Osteoblast (primary cell): ENCODE measurements around the gene AGBL1. TPM values are rescaled to one million over a fixed set of nuclear protein-coding genes. Genes with fewer than 3 reads are reported as not detected.

Experiments
- DNase-seq: peaks from one replicate; pipeline ENCODE4 v3.0.0; 2011; ENCODE audit warnings: low spot score, mixed read lengths; ENCODE audit not compliant: insufficient read length; ENCODE audit errors: missing footprints
- H2AFZ ChIP-seq: 2 replicates; pipeline ENCODE4 v1.6.0; 2011; ENCODE audit warnings: mild to moderate bottlenecking, low read length
- H3K27ac ChIP-seq: 2 replicates; pipeline ENCODE4 v1.5.1; 2011; ENCODE audit warnings: mild to moderate bottlenecking, low read depth, low read length, moderate library complexity
- H3K27me3 ChIP-seq: 2 replicates; pipeline ENCODE4 v1.6.0; 2012; ENCODE audit warnings: mild to moderate bottlenecking, control low read depth, inconsistent platforms, low read length, moderate library complexity; ENCODE audit not compliant: insufficient read depth
- H3K36me3 ChIP-seq: 2 replicates; pipeline ENCODE4 v1.5.1; 2011; ENCODE audit warnings: mild to moderate bottlenecking, low read length, control low read depth, moderate library complexity; ENCODE audit not compliant: insufficient read depth
- H3K4me1 ChIP-seq: 2 replicates; pipeline ENCODE4 v1.5.1; 2011; ENCODE audit warnings: mild to moderate bottlenecking, low read length, control low read depth, moderate library complexity; ENCODE audit not compliant: insufficient read depth
- H3K4me2 ChIP-seq: 2 replicates; pipeline ENCODE4 v1.6.0; 2011; ENCODE audit warnings: mild to moderate bottlenecking, low read length; ENCODE audit not compliant: insufficient read depth
- H3K4me3 ChIP-seq: fragments of 200-600 bp; sonication (generic); 3 replicates; pipeline ENCODE4 v1.5.1; 2012; ENCODE audit warnings: mild to moderate bottlenecking, low read length, inconsistent platforms; ENCODE audit not compliant: insufficient read depth
- H3K79me2 ChIP-seq: 2 replicates; pipeline ENCODE4 v1.6.0; 2012; ENCODE audit warnings: mild to moderate bottlenecking, low read length, control low read depth, inconsistent platforms; ENCODE audit not compliant: insufficient read depth
- H3K9me3 ChIP-seq: 2 replicates; pipeline ENCODE4 v1.5.1; 2011; ENCODE audit warnings: low read depth, low read length, control low read depth
- H4K20me1 ChIP-seq: 2 replicates; pipeline ENCODE4 v1.6.0; 2012; ENCODE audit warnings: mild to moderate bottlenecking, low read length, control low read depth; ENCODE audit not compliant: insufficient read depth
- CTCF ChIP-seq: IDR thresholded peaks from 2 replicates; pipeline ENCODE4 v1.5.1; 2011; ENCODE audit warnings: mild to moderate bottlenecking, low read depth, low read length, moderate library complexity; ENCODE audit errors: extremely low read depth
- total RNA-seq: library from RNA; depleted of rRNA; stranded (reverse); fragments of >200 nt; gene quantifications from 2 replicates; pipeline ENCODE4 v1.2.3, GENCODE V29; 2012

Gene AGBL1
- total RNA-seq, 1 donor: not detected

GRCh38 chr15:86061581-86061980, 18.1 kb upstream of the AGBL1 start:
- no peak for DNase-seq
- H3K4me1 ChIP-seq: no peaks in the 10 kb centered on the region
- H3K79me2 ChIP-seq: no peaks in the 10 kb centered on the region
- H3K36me3 ChIP-seq: no peaks in the 10 kb centered on the region
- H3K9me3 ChIP-seq: no peaks in the 10 kb centered on the region
- H2AFZ ChIP-seq: no peak overlapping the region
- no peak for TF ChIP-seq CTCF
- H3K27ac ChIP-seq: no peak overlapping the region
- H3K27me3 ChIP-seq: no peaks in the 10 kb centered on the region
- no peak overlapping the region for H3K4me3 ChIP-seq
- H4K20me1 ChIP-seq: no peaks in the 10 kb centered on the region
- no peak overlapping the region for H3K4me2 ChIP-seq

DNA sequence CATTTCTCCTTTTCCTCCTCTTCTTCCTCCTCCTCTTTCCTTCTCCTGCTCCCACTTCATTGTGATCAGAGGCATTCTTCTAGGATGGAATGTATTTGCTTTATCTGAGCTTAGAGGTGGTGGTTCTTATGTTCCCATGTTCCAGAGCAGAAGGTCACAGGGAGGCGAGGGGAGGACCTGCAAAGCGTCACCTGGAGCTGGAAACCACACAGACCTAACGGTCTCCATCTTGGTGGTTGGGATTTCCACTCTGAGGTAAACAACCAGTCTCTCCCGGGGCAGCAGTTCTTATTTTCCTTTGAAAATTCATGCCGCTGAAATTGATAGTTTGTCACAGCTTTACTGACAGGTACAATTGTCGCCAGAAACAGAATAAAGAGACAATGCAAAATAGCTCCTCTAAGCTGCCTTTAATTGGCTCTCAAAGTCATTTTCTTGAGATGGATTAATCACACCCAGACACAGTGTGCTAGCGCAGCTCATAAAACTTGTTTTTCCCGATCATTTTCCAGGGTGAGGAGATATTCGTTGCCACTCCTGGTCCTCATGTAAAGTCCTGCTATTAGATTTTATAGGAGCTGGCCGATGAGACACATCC, 16.9 kb upstream of the AGBL1 start:
- H3K27me3 ChIP-seq: no peaks in the 10 kb centered on the region

DNA sequence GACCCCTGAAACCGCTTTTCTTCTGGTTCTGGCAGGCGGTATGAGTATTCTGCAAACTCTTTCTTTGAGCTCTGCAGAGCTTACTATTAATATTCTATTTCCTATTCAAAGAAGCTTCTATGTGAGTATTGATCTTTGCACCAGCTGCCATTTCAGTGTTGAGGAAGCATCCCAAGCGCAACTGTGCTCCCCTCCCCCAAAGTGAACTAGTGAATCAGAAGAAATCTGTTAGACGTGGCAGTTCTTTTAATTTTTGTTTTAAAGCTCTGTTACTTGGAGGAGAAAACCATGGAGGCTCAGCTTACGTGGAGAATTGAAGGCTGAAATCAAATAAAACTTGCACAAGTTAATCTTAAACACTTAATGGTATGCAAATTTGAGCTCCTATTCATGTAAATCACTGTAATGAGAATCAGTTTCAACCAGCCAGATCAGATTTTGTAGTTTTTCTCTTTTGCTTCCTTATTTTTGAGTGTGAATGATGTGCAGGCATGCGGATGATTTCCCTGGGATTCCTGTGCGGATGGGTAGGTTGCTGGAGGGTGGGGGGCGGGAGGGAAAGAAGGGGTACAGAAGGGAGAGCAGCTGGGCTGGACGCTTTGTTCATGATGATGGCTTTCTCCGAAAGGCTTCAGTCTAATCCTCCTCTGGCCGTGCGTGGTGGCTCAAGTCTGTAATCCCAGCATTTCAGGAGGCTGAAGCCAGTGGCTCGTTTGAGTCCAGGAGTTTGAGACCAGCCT, 16.1 kb upstream of the AGBL1 start:
- Histone ChIP-seq H3K27me3 (no peaks in the 10 kb centered on the region), H3K36me3 (no peaks in the 10 kb centered on the region), H3K79me2 (no peaks in the 10 kb centered on the region), H3K4me1 (no peaks in the 10 kb centered on the region), H2AFZ (no peak overlapping the region), H4K20me1 (no peaks in the 10 kb centered on the region), H3K9me3 (no peaks in the 10 kb centered on the region), H3K4me2 (no peak overlapping the region), H3K27ac (no peak overlapping the region), H3K4me3 (no peak overlapping the region)
- DNase-seq: no peak
- TF ChIP-seq CTCF: no peak

More for the DNA sequence above, 16.9 kb upstream of the AGBL1 start:
- TF ChIP-seq CTCF: no peak
- DNase-seq: no peak
- H3K36me3 ChIP-seq: no peaks in the 10 kb centered on the region
- H3K79me2 ChIP-seq: no peaks in the 10 kb centered on the region
- H3K4me3 ChIP-seq: no peak overlapping the region
- H3K4me1 ChIP-seq: no peaks in the 10 kb centered on the region
- H3K4me2 ChIP-seq: no peak overlapping the region
- no peak overlapping the region for H2AFZ ChIP-seq
- no peaks in the 10 kb centered on the region for H4K20me1 ChIP-seq
- no peaks in the 10 kb centered on the region for H3K9me3 ChIP-seq
- H3K27ac ChIP-seq: no peak overlapping the region

DNA sequence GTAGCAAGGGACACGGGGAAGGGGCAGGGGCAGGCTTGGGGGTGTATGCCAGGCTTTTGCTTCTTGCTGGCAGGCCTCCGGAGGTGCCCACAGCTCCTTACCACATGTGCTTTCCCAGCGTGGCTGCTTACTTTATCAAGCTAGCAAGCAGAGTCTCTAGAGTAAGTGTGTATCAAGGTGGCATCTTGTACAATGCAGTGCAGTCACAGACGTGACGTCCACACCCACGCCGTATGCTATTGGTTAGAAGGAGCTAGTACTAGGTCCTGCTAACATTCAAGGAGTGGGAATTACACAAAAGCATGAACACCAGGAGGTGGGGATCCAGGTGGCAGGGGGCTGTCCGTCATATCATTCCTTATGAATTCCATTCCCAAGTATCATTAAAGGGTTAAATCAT, 15.3 kb upstream of the AGBL1 start:
- Histone ChIP-seq H3K4me1 (no peaks in the 10 kb centered on the region), H3K36me3 (no peaks in the 10 kb centered on the region), H3K9me3 (no peaks in the 10 kb centered on the region), H4K20me1 (no peaks in the 10 kb centered on the region), H3K27ac (no peak overlapping the region), H2AFZ (no peak overlapping the region), H3K4me2 (no peak overlapping the region), H3K4me3 (no peak overlapping the region), H3K27me3 (no peaks in the 10 kb centered on the region), H3K79me2 (no peaks in the 10 kb centered on the region)
- TF ChIP-seq CTCF: no peak
- no peak for DNase-seq
